ENCODE results near the gene ZSCAN9. TPM values are rescaled to one million over a fixed set of nuclear protein-coding genes. Genes with fewer than 3 reads are reported as not detected.

ZSCAN9 gene
- total RNA-seq, 1 experiment from 2014 or later, result 13.7 TPM

GRCh38 chr6:28282926-28283325, 57.9 kb downstream of the ZSCAN9 start:
- no peak for TF ChIP-seq CTCF (IDR thresholded peaks at IDR 0.05; ENCODE audit: unreplicated experiment)
- ChIA-PET CTCF (interaction anchor here (0.7 to 1.0 kb wide), 2 partner anchors 31 to 73 kb away, joined by 3 to 5 read pairs; partner anchors contain the start of gene ZKSCAN4), POLR2A (interaction anchor here (0.6 to 5.2 kb wide), 7 partner anchors 11 to 146 kb away, joined by 3 to 30 read pairs (median 4); partner anchors contain the start of genes ZKSCAN4, ZSCAN26 and ZSCAN31)
- peaks cover 8% of the 10 kb centered on the region for H3K9me3 Mint-ChIP-seq (ENCODE audit: unreplicated experiment)
- no peaks in the 10 kb centered on the region for H3K27me3 Mint-ChIP-seq (ENCODE audit: insufficient read depth, unreplicated experiment)
- no peak for DNase-seq (ENCODE audit: unreplicated experiment)
- no peak overlapping the region for H3K4me3 Mint-ChIP-seq (ENCODE audit: unreplicated experiment)
- H3K27ac Mint-ChIP-seq (ENCODE audit: low read depth, unreplicated experiment), result no peak overlapping the region
- H3K4me1 Mint-ChIP-seq (ENCODE audit: insufficient read depth, unreplicated experiment), result peaks cover 9% of the 10 kb centered on the region
- intact Hi-C loops (cut with micrococcal nuclease), result loop anchor here (1.0 kb wide), 1 partner anchor 53 kb away; the partner anchor contains the start of gene ZSCAN31
- no peaks in the 10 kb centered on the region for H3K36me3 Mint-ChIP-seq (ENCODE audit: insufficient read depth, unreplicated experiment)
- no TSS peak for BruUV-seq (replicated peaks)

Other genes starting within 250 kb of the ZSCAN9 start
- gene ZNF165, start 144.7 kb upstream of the ZSCAN9 start, total RNA-seq (2022), result 7.1 and 10.8 TPM in 2 replicates
- 2.6 and 4.4 TPM in 2 replicates for gene ZSCAN16, start 100.7 kb upstream of the ZSCAN9 start, total RNA-seq (2022)
- gene ZKSCAN8, start 83.4 kb upstream of the ZSCAN9 start, total RNA-seq (2022), result 26.7 and 27.9 TPM in 2 replicates
- 3.3 and 4.8 TPM in 2 replicates for gene ZKSCAN4, start 27.0 kb downstream of the ZSCAN9 start, total RNA-seq (2022)
- gene NKAPL, start 34.0 kb downstream of the ZSCAN9 start, total RNA-seq (2022), result not detected in 2 replicates
- 11.3 and 13.1 TPM in 2 replicates for gene ZSCAN26, start 41.9 kb downstream of the ZSCAN9 start, total RNA-seq (2022)
- gene PGBD1, start 56.3 kb downstream of the ZSCAN9 start, total RNA-seq (2022), result 2.5 and 2.9 TPM in 2 replicates
- gene ZSCAN31, start 110.9 kb downstream of the ZSCAN9 start, total RNA-seq (2022), result 5.0 and 6.7 TPM in 2 replicates
- gene ZKSCAN3, start 124.7 kb downstream of the ZSCAN9 start, total RNA-seq (2022), result 2.7 and 3.7 TPM in 2 replicates
- gene ZSCAN12, start 174.5 kb downstream of the ZSCAN9 start, total RNA-seq (2022), result 4.4 and 5.3 TPM in 2 replicates
- gene ZSCAN23, start 218.2 kb downstream of the ZSCAN9 start, total RNA-seq (2022), result 3.0 and 4.7 TPM in 2 replicates

Data from MCF 10A (cell line).